WTC11 (cell line): ENCODE results near the gene PRR7. TPM values are rescaled to one million over a fixed set of nuclear protein-coding genes. Genes with fewer than 3 reads are reported as not detected.

Experiments
- CBFB ChIP-seq: sonication (generic); formaldehyde crosslinking; IDR thresholded peaks from 2 replicates; pipeline ENCODE4 v1.8.1; 2022; ENCODE audit warnings: mild to moderate bottlenecking, low read depth, missing genetic modification reagents
- ESRRA ChIP-seq: sonication (generic); formaldehyde crosslinking; IDR thresholded peaks from 2 replicates; pipeline ENCODE4 v1.8.1; 2022; ENCODE audit warnings: mild to moderate bottlenecking, missing genetic modification reagents, borderline replicate concordance
- FOXP1 ChIP-seq: sonication (generic); formaldehyde crosslinking; IDR thresholded peaks from 2 replicates; pipeline ENCODE4 v1.8.0; 2022; ENCODE audit warnings: missing genetic modification reagents, mild to moderate bottlenecking, moderate library complexity, borderline replicate concordance
- JUN ChIP-seq: sonication (generic); formaldehyde crosslinking; IDR thresholded peaks from 2 replicates; pipeline ENCODE4 v1.8.0; 2023; ENCODE audit warnings: mild to moderate bottlenecking, missing genetic modification reagents
- NFATC4 ChIP-seq: fragments of 250-450 bp; sonication (Bioruptor Pico); IDR thresholded peaks from 2 replicates; pipeline ENCODE4 v1.9.0; 2021; ENCODE audit warnings: mild to moderate bottlenecking
- NFE2L1 ChIP-seq: sonication (generic); formaldehyde crosslinking; IDR thresholded peaks from 2 replicates; pipeline ENCODE4 v1.8.1; 2023; ENCODE audit warnings: missing genetic modification reagents
- NR1H2 ChIP-seq: sonication (generic); formaldehyde crosslinking; IDR thresholded peaks from 2 replicates; pipeline ENCODE4 v1.9.0; 2021; ENCODE audit warnings: mild to moderate bottlenecking, moderate library complexity, missing genetic modification reagents
- OVOL2 ChIP-seq: fragments of 250-450 bp; sonication (Bioruptor Pico); IDR thresholded peaks from 2 replicates; pipeline ENCODE4 v1.9.0; 2021; ENCODE audit warnings: mild to moderate bottlenecking, borderline replicate concordance
- TEAD1 ChIP-seq: sonication (generic); formaldehyde crosslinking; IDR thresholded peaks from 2 replicates; pipeline ENCODE4 v1.8.0; 2022; ENCODE audit warnings: mild to moderate bottlenecking, missing genetic modification reagents
- TP53 ChIP-seq: sonication (generic); formaldehyde crosslinking; IDR thresholded peaks from 2 replicates; pipeline ENCODE4 v1.8.1; 2023; ENCODE audit warnings: mild to moderate bottlenecking, missing genetic modification reagents
- ZBTB21 ChIP-seq: sonication (generic); formaldehyde crosslinking; IDR thresholded peaks from 2 replicates; pipeline ENCODE4 v1.8.1; 2023; ENCODE audit warnings: mild to moderate bottlenecking, missing genetic modification reagents, borderline replicate concordance
- ZNF232 ChIP-seq: sonication (generic); formaldehyde crosslinking; IDR thresholded peaks from 2 replicates; pipeline ENCODE4 v1.8.0; 2022; ENCODE audit warnings: mild to moderate bottlenecking, missing genetic modification reagents
- total RNA-seq: library from RNA; stranded (reverse); gene quantifications from 3 replicates; pipeline ENCODE4 v1.2.3, GENCODE V29; 2021
- TF ChIP-seq, protein P1 (sequence below): sonication (generic); formaldehyde crosslinking; IDR thresholded peaks from 2 replicates; pipeline ENCODE4 v1.8.1; 2023; ENCODE audit warnings: mild to moderate bottlenecking, missing genetic modification reagents, borderline replicate concordance
- TF ChIP-seq, protein P2 (sequence below): sonication (generic); formaldehyde crosslinking; IDR thresholded peaks from 2 replicates; pipeline ENCODE4 v1.8.0; 2023; ENCODE audit warnings: missing genetic modification reagents, mild to moderate bottlenecking, borderline replicate concordance
- TF ChIP-seq, protein P3 (sequence below): sonication (generic); formaldehyde crosslinking; IDR thresholded peaks from 2 replicates; pipeline ENCODE4 v1.8.1; 2023; ENCODE audit warnings: mild to moderate bottlenecking, moderate library complexity, missing genetic modification reagents
- TF ChIP-seq, protein P4 (sequence below): fragments of 250-450 bp; sonication (Bioruptor Pico); IDR thresholded peaks from 2 replicates; pipeline ENCODE4 v1.8.0; 2021; ENCODE audit warnings: mild to moderate bottlenecking

Gene PRR7
- total RNA-seq, 1 experiment from 2014 or later = 13.1 TPM

DNA sequence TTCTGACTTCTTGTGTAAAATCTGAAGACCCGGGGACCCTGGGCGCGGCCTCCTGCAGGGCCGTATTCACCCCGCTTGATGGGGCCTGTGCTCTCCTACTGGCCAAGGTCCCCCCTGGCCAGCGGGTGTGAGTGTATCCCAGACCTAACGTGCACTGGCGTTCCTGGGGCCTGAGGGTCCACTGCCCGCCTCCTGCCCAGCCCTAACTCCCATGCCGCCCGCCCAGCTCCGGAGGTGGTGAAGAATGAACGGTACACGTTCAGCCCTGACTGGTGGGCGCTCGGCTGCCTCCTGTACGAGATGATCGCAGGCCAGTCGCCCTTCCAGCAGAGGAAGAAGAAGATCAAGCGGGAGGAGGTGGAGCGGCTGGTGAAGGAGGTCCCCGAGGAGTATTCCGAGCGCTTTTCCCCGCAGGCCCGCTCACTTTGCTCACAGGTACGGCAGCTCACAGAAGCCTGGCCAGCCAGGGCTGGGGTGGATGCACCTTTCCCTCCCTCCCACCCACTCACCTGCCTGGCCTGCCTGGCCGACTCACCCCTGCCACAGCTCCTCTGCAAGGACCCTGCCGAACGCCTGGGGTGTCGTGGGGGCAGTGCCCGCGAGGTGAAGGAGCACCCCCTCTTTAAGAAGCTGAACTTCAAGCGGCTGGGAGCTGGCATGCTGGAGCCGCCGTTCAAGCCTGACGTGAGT is 10.6 kb upstream of the PRR7 start (continued):
- TF ChIP-seq, protein P1, sequence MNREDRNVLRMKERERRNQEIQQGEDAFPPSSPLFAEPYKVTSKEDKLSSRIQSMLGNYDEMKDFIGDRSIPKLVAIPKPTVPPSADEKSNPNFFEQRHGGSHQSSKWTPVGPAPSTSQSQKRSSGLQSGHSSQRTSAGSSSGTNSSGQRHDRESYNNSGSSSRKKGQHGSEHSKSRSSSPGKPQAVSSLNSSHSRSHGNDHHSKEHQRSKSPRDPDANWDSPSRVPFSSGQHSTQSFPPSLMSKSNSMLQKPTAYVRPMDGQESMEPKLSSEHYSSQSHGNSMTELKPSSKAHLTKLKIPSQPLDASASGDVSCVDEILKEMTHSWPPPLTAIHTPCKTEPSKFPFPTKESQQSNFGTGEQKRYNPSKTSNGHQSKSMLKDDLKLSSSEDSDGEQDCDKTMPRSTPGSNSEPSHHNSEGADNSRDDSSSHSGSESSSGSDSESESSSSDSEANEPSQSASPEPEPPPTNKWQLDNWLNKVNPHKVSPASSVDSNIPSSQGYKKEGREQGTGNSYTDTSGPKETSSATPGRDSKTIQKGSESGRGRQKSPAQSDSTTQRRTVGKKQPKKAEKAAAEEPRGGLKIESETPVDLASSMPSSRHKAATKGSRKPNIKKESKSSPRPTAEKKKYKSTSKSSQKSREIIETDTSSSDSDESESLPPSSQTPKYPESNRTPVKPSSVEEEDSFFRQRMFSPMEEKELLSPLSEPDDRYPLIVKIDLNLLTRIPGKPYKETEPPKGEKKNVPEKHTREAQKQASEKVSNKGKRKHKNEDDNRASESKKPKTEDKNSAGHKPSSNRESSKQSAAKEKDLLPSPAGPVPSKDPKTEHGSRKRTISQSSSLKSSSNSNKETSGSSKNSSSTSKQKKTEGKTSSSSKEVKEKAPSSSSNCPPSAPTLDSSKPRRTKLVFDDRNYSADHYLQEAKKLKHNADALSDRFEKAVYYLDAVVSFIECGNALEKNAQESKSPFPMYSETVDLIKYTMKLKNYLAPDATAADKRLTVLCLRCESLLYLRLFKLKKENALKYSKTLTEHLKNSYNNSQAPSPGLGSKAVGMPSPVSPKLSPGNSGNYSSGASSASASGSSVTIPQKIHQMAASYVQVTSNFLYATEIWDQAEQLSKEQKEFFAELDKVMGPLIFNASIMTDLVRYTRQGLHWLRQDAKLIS (CRISPR knock-in tag) = no peak
- no peak for TF ChIP-seq JUN (CRISPR knock-in tag)
- no peak for TF ChIP-seq NR1H2 (CRISPR knock-in tag)
- TF ChIP-seq CBFB (CRISPR knock-in tag) = no peak
- no peak for TF ChIP-seq ESRRA (CRISPR knock-in tag)
- no peak for TF ChIP-seq FOXP1 (CRISPR knock-in tag)
- TF ChIP-seq, protein P2, sequence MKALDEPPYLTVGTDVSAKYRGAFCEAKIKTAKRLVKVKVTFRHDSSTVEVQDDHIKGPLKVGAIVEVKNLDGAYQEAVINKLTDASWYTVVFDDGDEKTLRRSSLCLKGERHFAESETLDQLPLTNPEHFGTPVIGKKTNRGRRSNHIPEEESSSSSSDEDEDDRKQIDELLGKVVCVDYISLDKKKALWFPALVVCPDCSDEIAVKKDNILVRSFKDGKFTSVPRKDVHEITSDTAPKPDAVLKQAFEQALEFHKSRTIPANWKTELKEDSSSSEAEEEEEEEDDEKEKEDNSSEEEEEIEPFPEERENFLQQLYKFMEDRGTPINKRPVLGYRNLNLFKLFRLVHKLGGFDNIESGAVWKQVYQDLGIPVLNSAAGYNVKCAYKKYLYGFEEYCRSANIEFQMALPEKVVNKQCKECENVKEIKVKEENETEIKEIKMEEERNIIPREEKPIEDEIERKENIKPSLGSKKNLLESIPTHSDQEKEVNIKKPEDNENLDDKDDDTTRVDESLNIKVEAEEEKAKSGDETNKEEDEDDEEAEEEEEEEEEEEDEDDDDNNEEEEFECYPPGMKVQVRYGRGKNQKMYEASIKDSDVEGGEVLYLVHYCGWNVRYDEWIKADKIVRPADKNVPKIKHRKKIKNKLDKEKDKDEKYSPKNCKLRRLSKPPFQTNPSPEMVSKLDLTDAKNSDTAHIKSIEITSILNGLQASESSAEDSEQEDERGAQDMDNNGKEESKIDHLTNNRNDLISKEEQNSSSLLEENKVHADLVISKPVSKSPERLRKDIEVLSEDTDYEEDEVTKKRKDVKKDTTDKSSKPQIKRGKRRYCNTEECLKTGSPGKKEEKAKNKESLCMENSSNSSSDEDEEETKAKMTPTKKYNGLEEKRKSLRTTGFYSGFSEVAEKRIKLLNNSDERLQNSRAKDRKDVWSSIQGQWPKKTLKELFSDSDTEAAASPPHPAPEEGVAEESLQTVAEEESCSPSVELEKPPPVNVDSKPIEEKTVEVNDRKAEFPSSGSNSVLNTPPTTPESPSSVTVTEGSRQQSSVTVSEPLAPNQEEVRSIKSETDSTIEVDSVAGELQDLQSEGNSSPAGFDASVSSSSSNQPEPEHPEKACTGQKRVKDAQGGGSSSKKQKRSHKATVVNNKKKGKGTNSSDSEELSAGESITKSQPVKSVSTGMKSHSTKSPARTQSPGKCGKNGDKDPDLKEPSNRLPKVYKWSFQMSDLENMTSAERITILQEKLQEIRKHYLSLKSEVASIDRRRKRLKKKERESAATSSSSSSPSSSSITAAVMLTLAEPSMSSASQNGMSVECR (CRISPR knock-in tag) = no peak
- TF ChIP-seq ZBTB21 (CRISPR knock-in tag) = no peak
- TF ChIP-seq NFATC4 (CRISPR knock-in tag) = no peak
- no peak for TF ChIP-seq TEAD1
- TF ChIP-seq, protein P3, sequence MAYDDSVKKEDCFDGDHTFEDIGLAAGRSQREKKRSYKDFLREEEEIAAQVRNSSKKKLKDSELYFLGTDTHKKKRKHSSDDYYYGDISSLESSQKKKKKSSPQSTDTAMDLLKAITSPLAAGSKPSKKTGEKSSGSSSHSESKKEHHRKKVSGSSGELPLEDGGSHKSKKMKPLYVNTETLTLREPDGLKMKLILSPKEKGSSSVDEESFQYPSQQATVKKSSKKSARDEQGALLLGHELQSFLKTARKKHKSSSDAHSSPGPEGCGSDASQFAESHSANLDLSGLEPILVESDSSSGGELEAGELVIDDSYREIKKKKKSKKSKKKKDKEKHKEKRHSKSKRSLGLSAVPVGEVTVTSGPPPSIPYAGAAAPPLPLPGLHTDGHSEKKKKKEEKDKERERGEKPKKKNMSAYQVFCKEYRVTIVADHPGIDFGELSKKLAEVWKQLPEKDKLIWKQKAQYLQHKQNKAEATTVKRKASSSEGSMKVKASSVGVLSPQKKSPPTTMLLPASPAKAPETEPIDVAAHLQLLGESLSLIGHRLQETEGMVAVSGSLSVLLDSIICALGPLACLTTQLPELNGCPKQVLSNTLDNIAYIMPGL = no peak
- TF ChIP-seq, protein P4, sequence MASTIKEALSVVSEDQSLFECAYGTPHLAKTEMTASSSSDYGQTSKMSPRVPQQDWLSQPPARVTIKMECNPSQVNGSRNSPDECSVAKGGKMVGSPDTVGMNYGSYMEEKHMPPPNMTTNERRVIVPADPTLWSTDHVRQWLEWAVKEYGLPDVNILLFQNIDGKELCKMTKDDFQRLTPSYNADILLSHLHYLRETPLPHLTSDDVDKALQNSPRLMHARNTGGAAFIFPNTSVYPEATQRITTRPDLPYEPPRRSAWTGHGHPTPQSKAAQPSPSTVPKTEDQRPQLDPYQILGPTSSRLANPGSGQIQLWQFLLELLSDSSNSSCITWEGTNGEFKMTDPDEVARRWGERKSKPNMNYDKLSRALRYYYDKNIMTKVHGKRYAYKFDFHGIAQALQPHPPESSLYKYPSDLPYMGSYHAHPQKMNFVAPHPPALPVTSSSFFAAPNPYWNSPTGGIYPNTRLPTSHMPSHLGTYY (CRISPR knock-in tag) = no peak
- no peak for TF ChIP-seq NFE2L1
- no peak for TF ChIP-seq OVOL2
- no peak for TF ChIP-seq TP53
- no peak for TF ChIP-seq ZNF232 (CRISPR knock-in tag)
- TF ChIP-seq, all 79 proteins: peak for 0
